GM21528 (cell line): ENCODE data around the gene PER2.

Experiments used
- ATAC-seq: cut with Tn5 transposase; IDR thresholded peaks from one replicate; pipeline ENCODE4 v1.9.1; 2021; ENCODE audit warnings: mild to moderate bottlenecking, moderate library complexity; ENCODE audit not compliant: unreplicated experiment, low FRiP score

Gene PER2

GRCh38 chr2:238202326-238203093 is 85.9 kb downstream of the PER2 start:
- no peak for ATAC-seq
